ENCODE measurements around the gene VAPB.
"Not testable (repeated sequence)": the region's sequence is repeated elsewhere in the genome, so short reads cannot be mapped to it uniquely, and the experiment has no call there.

Gene VAPB

GRCh38 chr20:58406422-58407001 is 17.5 kb downstream of the VAPB start:
- DNase-seq (ENCODE audit: low read depth in 1 of 2, low spot score in 1 of 2), result no peak

DNA sequence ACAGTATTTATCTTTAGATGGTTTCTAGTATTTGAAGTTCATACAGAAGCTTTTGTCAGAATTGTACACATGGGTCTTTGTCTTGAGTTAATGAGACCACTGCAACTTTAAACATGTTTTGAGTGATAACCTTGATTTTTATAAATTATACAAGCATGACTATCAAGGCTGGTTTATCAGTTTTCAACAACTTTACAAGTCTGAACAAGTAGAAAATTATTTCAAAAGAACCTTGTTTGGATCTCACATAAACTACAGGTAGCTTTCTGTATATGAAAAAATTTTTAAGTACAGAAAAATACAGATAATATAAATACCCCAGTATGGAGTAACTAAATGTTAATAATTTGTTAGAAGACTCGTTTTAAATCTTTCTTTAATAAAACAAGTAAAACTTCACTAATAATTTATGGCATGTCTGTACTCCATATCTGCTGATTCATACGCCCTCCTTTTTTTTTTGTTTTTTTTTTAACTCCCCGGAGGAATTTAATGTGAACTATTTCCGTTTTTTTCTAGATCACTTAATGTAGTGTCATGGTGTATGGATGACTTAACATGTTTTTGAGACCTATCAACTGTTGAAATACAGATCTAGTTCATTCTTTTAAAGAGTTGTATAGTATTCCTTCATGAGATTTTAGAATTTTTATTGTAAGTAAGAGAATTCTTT is 18.3 kb downstream of the VAPB start:
- DNase-seq (ENCODE audit: low read depth in 1 of 2, low spot score in 1 of 2), result no peak

DNA sequence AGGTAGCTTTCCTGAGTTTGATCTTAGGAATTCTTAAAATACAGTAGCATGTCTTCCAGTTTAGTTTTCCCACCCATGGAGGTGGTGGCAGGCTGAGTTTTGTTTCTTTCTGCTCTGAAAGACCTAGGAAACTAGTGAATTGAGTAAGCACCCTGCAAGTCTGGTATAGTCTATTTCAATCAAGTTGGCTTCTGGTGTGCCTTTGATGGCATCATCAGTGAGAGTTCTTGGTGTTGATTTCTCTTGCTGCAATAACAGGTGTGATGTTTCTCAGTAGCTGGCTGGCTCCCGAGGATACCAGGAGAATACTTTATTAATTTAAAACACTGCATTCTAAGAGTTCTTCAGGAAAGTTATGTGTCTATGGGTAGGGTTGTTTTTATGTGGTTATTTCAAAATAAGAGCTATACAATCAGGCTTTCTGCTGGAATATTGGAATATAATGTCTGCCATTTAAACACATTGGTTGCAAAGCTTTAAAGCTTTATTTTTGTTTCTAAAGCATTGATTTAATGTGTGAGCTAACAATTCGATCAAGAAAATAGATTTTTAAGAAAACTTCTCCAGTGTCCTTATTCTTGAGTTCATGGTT is 19.0 kb downstream of the VAPB start:
- DNase-seq (ENCODE audit: low read depth in 1 of 2, low spot score in 1 of 2), result no peak

DNA sequence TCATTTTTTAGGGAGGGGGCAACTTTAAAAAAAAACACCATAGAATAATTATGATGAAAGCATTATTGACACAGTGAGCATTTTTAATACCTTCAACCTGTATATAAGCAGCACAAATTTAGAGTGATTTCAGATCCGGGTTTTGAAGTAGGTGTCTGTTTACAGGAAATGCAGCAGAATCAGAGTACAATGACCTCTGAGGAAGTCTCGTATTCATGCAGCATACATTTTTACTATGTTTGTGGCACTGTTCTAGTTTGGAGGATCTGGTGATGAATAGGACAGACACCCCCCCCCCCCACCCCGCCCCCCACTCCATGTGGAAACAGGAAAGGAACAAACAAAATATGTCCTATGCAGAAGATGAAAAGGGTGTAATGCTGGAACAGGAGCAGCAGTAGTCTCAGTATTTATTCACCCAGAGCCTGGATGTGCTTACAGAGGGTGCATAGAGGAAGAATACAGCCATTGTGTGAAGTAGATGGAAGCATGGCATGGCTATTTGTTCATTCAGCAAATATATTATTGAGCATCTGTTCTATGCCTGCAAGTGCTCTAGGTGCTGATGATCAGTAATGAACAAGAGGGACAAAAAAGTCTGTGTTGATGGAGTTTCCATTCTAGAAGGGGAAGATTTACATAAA is 19.7 kb downstream of the VAPB start:
- no peak for DNase-seq (ENCODE audit: low read depth in 1 of 2, low spot score in 1 of 2)

GRCh38 chr20:58414216-58414615 is 25.2 kb downstream of the VAPB start:
- DNase-seq (ENCODE audit: low read depth in 1 of 2, low spot score in 1 of 2), result not testable (repeated sequence)

GRCh38 chr20:58414786-58415185 is 25.8 kb downstream of the VAPB start:
- DNase-seq (ENCODE audit: low read depth in 1 of 2, low spot score in 1 of 2), result not testable (repeated sequence)

DNA sequence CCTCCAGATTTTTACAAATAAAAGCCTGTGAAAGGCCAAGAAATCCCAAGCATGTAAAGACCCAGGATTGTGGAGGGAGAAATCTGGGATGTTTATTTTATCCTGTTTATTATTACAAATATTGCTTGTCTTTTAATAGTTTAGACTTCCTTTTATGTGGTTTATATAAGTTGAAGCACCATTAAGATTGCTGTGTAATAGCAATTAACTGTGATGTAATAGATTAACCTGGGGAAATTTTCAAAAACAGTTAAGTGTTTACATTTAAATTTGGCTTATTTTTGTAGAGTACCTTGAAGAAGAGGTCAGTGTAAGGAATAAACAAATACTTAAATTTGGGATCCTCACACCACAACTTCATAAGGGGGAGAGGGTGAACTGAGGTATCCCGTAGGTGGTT is 27.0 kb downstream of the VAPB start:
- no peak for DNase-seq (ENCODE audit: low read depth in 1 of 2, low spot score in 1 of 2)

- no peak for DNase-seq (ENCODE audit: low read depth in 1 of 2, low spot score in 1 of 2)
Measured at GRCh38 chr20:58416835-58417234, 27.8 kb downstream of the VAPB start.

DNA sequence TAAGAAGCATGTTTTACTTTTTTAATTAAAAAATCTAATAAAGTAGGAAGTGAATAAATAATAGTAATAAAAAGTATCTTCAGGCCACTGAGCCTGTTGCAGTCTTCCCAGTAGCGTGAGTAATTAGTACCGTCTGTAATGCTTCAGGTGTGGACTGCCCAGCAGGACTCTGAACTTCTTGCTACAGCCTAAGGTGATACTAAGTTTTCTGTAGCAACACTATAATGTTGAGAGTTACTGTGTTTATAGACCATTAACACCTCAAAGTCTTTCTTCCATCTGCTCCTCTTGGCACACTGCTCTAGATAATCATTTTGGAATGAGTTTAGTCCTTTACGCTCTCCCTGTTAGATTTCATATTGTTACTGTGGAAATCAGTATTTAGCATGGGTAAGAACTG is 28.4 kb downstream of the VAPB start:
- no peak for DNase-seq (ENCODE audit: low read depth in 1 of 2, low spot score in 1 of 2)

DNA sequence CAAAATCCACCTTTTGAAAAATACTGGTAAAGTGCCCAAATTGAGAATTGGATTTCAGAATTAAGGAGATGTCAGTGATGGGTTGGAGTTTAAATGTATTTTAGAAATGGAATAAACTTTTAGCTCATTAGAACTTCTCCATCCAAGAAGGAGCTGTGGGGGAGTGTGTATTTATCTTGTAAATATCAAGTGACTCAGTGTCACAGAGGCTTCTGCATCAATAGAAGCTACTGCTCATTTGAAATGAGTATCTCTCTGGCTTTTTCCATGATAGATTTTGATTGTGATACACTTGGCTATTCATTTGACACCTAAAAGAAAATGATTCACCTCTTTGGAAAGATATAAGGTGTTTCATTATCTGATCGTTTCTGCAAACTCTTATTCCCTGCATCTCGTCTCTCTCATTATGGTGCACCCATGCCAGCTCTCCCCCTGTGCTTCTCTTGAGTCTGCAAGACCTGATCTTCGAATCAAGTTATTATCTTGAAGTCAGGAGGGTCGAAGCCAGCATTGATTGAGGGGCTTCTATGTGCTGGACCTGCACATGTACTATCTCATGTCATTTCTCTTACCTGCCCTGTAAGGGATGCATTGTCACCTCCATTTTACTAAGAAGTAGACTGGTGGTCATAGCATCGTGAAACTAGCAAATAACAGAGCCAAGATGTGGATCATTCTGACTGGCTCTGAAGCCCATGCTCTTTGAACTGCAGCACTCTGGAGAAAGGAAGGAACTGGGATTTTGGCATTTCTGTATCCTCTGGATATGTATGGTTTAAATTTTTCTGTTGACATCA is 30.1 kb downstream of the VAPB start:
- DNase-seq (ENCODE audit: low read depth in 1 of 2, low spot score in 1 of 2), result no peak

GRCh38 chr20:58420798-58421496 is 31.9 kb downstream of the VAPB start:
- no peak for DNase-seq (ENCODE audit: low read depth in 1 of 2, low spot score in 1 of 2)

- DNase-seq (ENCODE audit: low read depth in 1 of 2, low spot score in 1 of 2), result no peak
Measured at GRCh38 chr20:58421497-58421850, 32.4 kb downstream of the VAPB start.

GRCh38 chr20:58424218-58424969 is 35.4 kb downstream of the VAPB start:
- DNase-seq (ENCODE audit: low read depth in 1 of 2, low spot score in 1 of 2), result no peak

GRCh38 chr20:58427571-58427970 is 38.5 kb downstream of the VAPB start:
- DNase-seq (ENCODE audit: low read depth in 1 of 2, low spot score in 1 of 2), result not testable (repeated sequence)

DNA sequence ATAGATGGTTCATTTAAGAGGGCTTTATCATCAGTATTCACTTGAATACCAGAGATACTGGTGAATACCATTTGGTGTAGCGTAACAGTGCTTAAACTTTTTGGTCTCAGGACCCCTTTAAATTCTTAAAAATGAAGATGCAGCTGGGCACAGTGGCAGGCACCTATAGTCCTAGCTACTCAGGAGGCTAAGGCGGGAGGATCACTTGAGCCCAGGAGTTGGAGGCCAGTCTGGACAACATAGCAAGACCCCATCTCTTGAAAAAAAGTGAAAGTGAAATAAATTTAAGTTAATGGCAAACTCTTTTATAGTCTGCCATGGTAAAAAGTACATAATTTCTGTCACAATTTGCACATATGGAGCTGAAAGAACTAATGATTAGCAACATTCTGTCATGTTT is 39.3 kb downstream of the VAPB start:
- no peak for DNase-seq (ENCODE audit: low read depth in 1 of 2, low spot score in 1 of 2)

DNA sequence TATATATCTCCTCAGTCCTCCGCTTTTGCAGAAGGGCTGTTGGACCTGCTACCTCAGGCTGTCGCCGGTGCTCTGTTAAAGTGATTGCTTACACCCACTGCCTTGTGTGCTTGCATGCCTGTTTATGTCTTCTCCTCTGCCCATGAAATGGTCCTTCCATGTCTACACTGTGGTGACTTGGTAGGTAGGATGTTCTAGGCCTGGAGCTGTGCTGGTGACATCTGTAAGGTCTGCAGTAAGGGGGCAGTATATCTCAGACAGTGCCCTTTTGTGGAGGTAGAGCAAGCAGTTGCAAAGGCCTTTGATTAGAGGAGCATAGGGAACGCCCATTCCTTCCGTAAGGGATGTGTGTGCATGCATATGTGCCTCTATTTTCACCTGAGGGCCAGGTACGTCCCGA is 40.3 kb downstream of the VAPB start:
- no peak for DNase-seq (ENCODE audit: low read depth in 1 of 2, low spot score in 1 of 2)

DNA sequence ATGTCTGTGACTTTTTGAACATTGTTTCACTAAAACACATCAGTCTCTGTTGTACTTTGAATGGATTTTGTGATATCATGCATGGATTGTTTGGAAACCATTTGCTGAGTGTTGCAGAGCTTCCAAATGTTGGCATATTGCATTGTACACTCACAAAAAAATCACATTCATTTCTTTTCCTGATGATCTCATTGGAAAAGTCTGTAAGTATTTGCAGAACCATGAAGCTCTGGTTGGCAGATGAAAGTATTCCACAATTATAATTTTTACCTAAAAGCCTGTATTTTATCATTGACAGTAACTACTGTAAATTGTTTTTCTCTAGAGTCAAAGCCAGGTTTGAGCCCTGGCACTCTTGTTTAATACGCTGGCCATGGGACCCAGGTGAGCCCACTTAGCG is 42.1 kb downstream of the VAPB start:
- no peak for DNase-seq (ENCODE audit: low read depth in 1 of 2, low spot score in 1 of 2)

DNA sequence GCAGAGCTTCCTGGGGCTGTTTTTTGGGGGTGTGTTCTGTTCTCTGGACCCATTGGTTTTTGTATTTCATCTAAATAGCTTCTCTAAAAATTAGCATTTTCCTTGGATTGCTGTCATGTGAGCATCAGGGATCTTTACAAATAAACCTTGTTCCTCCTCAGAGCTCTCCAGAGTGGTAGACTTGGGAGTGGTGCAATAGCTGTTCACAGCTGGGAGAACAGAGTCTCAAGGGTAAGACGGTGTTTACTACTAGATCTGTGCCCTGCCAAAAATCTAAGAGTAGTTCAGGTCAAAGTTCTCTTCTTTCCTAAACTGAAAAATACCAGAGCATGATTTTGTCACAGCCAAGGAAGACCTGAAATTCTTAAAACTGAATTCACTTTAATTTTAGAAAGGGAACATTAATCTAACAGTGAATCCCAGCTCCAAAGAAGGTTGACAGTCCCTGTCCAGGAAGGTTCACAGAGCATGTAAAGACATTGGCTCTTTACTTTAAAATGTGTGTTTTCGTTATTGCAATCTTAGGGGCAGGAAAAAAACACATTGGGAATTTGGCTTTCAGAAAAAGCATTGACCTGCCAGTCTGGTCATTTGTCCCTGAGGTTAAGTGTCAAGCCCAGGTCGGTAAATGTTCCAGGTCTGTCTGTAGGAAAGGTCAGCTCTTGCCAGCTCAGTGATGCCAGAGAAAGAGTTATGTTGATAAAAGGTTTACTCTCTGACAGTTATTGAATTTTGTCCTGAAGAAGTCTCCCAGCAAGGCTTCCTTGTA is 43.3 kb downstream of the VAPB start:
- no peak for DNase-seq (ENCODE audit: low read depth in 1 of 2, low spot score in 1 of 2)

- no peak for DNase-seq (ENCODE audit: low read depth in 1 of 2, low spot score in 1 of 2)
Measured at GRCh38 chr20:58433029-58433647, 44.1 kb downstream of the VAPB start.
